Measurements from ENCODE around the gene TDRD3. TPM values are rescaled to one million over a fixed set of nuclear protein-coding genes. Genes with fewer than 3 reads are reported as not detected.

Gene TDRD3
- total RNA-seq, 1 donor from 2014 or later: 17.3 TPM

DNA sequence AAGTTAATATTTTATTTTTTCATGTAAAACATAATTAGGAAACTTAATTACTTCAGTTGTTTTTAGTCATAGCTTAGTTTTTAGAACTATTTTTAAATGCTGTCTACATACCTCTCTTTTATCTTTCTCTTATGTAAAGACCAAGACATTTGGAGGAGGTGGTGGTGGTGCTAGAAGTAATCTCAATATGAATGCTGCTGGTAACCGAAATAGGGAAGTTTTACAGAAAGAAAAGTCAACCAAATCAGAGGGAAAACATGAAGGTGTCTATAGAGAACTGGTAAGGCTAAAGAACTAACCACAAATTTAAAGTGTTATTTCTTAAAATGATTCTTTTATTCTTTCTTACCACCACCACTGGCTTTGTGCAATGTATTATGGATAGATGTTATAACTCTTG lies 97.3 kb downstream of the TDRD3 start:
- Mint-ChIP-seq H3K27me3 (ENCODE audit: unreplicated experiment) (peaks cover 3% of the 10 kb centered on the region), H3K9me3 (ENCODE audit: unreplicated experiment) (no peaks in the 10 kb centered on the region), H3K4me3 (ENCODE audit: unreplicated experiment) (no peak overlapping the region), H3K4me1 (ENCODE audit: unreplicated experiment) (no peaks in the 10 kb centered on the region), H3K27ac (ENCODE audit: unreplicated experiment) (no peak overlapping the region), H3K36me3 (ENCODE audit: low read depth, unreplicated experiment) (peaks cover 30% of the 10 kb centered on the region)
- TF ChIP-seq, protein P1, sequence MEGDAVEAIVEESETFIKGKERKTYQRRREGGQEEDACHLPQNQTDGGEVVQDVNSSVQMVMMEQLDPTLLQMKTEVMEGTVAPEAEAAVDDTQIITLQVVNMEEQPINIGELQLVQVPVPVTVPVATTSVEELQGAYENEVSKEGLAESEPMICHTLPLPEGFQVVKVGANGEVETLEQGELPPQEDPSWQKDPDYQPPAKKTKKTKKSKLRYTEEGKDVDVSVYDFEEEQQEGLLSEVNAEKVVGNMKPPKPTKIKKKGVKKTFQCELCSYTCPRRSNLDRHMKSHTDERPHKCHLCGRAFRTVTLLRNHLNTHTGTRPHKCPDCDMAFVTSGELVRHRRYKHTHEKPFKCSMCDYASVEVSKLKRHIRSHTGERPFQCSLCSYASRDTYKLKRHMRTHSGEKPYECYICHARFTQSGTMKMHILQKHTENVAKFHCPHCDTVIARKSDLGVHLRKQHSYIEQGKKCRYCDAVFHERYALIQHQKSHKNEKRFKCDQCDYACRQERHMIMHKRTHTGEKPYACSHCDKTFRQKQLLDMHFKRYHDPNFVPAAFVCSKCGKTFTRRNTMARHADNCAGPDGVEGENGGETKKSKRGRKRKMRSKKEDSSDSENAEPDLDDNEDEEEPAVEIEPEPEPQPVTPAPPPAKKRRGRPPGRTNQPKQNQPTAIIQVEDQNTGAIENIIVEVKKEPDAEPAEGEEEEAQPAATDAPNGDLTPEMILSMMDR (IDR thresholded peaks at IDR 0.05; ENCODE audit: unreplicated experiment): no peak
- DNase-seq (ENCODE audit: low spot score): no peak

DNA sequence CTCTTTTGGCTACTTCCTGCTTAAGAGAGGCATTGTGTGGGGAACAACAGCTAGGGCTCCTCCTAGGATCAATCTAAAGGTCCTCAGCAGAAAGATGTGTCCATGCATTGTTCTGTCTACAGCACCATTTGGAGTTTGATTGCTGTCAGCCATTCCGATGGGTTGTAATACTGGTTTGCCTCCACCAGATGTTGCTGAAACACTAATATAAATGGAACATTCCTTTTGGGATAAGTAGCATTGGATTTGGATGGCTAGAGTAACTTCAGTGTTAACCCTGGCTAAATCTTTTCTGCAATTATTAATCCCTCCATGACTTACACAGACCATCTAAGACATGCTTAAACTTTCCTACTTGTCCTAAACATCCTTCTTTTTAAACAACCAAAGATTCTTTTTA lies 104.2 kb downstream of the TDRD3 start:
- H3K36me3 Mint-ChIP-seq (ENCODE audit: low read depth, unreplicated experiment): peaks cover 55% of the 10 kb centered on the region
- DNase-seq (ENCODE audit: low spot score): no peak
- H3K4me1 Mint-ChIP-seq (ENCODE audit: unreplicated experiment): no peaks in the 10 kb centered on the region
- peaks cover 4% of the 10 kb centered on the region for H3K27me3 Mint-ChIP-seq (ENCODE audit: unreplicated experiment)
- TF ChIP-seq, protein P1 (IDR thresholded peaks at IDR 0.05; ENCODE audit: unreplicated experiment): no peak
- H3K4me3 Mint-ChIP-seq (ENCODE audit: unreplicated experiment): no peak overlapping the region
- peaks cover 15% of the 10 kb centered on the region for H3K9me3 Mint-ChIP-seq (ENCODE audit: unreplicated experiment)
- no peak overlapping the region for H3K27ac Mint-ChIP-seq (ENCODE audit: unreplicated experiment)

DNA sequence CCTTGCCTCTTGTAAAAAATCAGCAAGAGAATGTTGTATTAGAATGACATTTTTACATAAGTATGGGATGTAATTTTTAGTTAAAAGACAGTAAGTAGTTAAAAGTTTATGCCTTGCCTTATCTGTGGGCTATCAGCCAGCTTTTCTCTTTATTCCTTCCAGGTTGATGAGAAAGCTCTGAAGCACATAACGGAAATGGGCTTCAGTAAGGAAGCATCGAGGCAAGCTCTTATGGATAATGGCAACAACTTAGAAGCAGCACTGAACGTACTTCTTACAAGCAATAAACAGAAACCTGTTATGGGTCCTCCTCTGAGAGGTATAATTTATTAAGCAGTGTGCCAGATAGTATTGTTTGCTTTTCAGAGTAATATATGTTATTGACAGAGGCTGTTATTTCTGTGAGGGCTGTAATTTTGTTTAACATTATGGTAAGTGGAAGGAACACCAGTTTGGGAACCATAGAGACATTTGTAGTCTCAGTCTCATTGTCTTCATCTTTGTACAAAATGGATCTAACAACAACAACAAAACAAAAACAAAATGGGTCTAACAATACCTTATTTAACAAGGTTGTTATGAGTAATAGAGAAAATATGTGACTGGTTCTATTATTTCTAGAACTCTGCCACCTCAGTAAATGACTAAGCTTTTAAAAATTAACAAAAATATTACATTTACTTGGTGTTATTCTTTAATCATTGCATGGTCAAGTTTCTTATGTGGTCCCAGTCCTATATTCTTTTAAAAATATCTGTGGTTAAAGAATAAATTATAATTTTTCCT lies 112.8 kb downstream of the TDRD3 start:
- TF ChIP-seq, protein P1 (IDR thresholded peaks at IDR 0.05; ENCODE audit: unreplicated experiment): no peak
- no peak for DNase-seq (ENCODE audit: low spot score)
- Mint-ChIP-seq H3K27me3 (ENCODE audit: unreplicated experiment) (peaks cover 1% of the 10 kb centered on the region), H3K4me1 (ENCODE audit: unreplicated experiment) (no peaks in the 10 kb centered on the region), H3K9me3 (ENCODE audit: unreplicated experiment) (peaks cover 5% of the 10 kb centered on the region), H3K27ac (ENCODE audit: unreplicated experiment) (no peak overlapping the region), H3K36me3 (ENCODE audit: low read depth, unreplicated experiment) (peaks cover 39% of the 10 kb centered on the region), H3K4me3 (ENCODE audit: unreplicated experiment) (no peak overlapping the region)

DNA sequence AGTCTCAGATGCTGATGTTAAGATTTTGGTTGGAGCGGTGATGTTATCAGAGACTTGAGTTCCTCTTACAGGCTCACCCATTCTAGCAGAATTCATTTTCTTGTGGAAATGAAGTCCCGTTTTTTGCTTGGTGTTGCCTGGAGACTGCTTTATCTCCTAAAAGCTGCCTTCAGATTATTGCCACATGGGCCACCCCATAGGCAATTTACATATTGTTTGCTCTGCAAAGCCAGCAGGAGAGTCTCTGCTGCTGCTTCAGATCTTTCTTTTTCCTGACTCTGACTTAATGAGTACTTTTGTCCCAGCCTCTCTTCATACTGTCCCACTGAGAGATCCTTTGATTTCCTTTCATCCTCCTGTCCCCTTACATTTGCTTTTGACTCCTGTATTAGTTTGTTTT lies 114.6 kb downstream of the TDRD3 start:
- H3K27me3 Mint-ChIP-seq (ENCODE audit: unreplicated experiment): no peaks in the 10 kb centered on the region
- no peak overlapping the region for H3K27ac Mint-ChIP-seq (ENCODE audit: unreplicated experiment)
- DNase-seq (ENCODE audit: low spot score): no peak
- TF ChIP-seq, protein P1 (IDR thresholded peaks at IDR 0.05; ENCODE audit: unreplicated experiment): no peak
- H3K4me1 Mint-ChIP-seq (ENCODE audit: unreplicated experiment): no peaks in the 10 kb centered on the region
- peaks cover 31% of the 10 kb centered on the region for H3K36me3 Mint-ChIP-seq (ENCODE audit: low read depth, unreplicated experiment)
- H3K9me3 Mint-ChIP-seq (ENCODE audit: unreplicated experiment): peaks cover 5% of the 10 kb centered on the region
- H3K4me3 Mint-ChIP-seq (ENCODE audit: unreplicated experiment): no peak overlapping the region

DNA sequence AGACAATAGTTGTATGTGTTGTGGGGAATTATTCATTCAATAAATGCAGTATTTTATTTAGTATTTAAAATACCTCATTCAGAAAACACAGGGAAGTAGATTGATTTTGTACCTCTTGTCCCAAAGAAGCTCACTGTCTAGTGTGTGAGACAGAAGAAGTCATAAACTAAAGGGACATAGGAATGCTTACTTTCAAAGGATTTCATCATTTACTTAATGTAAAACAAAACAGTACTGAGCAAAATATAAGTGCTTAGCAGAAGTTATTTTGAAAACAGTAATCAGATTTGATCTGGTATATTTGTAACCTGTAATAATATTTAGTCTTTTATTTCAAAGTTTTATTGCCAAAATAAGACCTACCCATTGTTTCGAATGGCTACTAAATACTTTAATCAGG lies 117.9 kb downstream of the TDRD3 start:
- TF ChIP-seq, protein P1 (IDR thresholded peaks at IDR 0.05; ENCODE audit: unreplicated experiment): no peak
- Mint-ChIP-seq H3K27me3 (ENCODE audit: unreplicated experiment) (no peaks in the 10 kb centered on the region), H3K36me3 (ENCODE audit: low read depth, unreplicated experiment) (peaks cover 31% of the 10 kb centered on the region), H3K4me1 (ENCODE audit: unreplicated experiment) (no peaks in the 10 kb centered on the region), H3K4me3 (ENCODE audit: unreplicated experiment) (no peak overlapping the region), H3K27ac (ENCODE audit: unreplicated experiment) (no peak overlapping the region), H3K9me3 (ENCODE audit: unreplicated experiment) (peaks cover 5% of the 10 kb centered on the region)
- no peak for DNase-seq (ENCODE audit: low spot score)

All from endothelial cell (in vitro differentiated cells).